Caco-2 (cell line): ENCODE results near the gene PLPPR3. TPM values are rescaled to one million over a fixed set of nuclear protein-coding genes. Genes with fewer than 3 reads are reported as not detected.

Source experiments
- BruUV-seq: library from RNA; stranded (reverse); fragments of 400-500 nt; replicated peaks from 2 replicates; lab custom pipeline; 2021; lab: Mats Ljungman, UMichigan
- CTCF ChIA-PET: fragments of 300-600 bp; sonication (Branson Sonifier 250); formaldehyde crosslinking; loops from one replicate; lab custom pipeline; 2022; ENCODE audit warnings: antibody characterized with exemption; lab: Charles Lee
- POLR2A ChIA-PET: fragments of 300-600 bp; sonication (Branson Sonifier 250); formaldehyde crosslinking; loops from one replicate; lab custom pipeline; 2022; ENCODE audit warnings: antibody characterized with exemption; lab: Charles Lee
- DNase-seq, 2 experiments: peaks; one replicate each; pipeline versions ENCODE4 v3.0.0 to v3.0.0-alpha.2; 2020 to 2022
- H3K27me3 ChIP-seq: replicated peaks from 2 replicates; pipeline ENCODE4 v1.6.0; 2011; ENCODE audit warnings: low read length; ENCODE audit not compliant: control insufficient read depth, insufficient read depth
- H3K36me3 ChIP-seq: 2 replicates; pipeline ENCODE4 v1.5.1; 2011; ENCODE audit warnings: low read length; ENCODE audit not compliant: control insufficient read depth, insufficient read depth
- H3K4me1 ChIP-seq: fragments of 250-450 bp; sonication (Bioruptor Pico); 2 replicates; pipeline ENCODE4 v1.5.1; 2020; ENCODE audit warnings: mild to moderate bottlenecking
- H3K4me3 ChIP-seq: 2 replicates; pipeline ENCODE4 v1.5.1; 2011; ENCODE audit warnings: low read depth, mild to moderate bottlenecking, control low read depth, low read length
- H3K9me3 ChIP-seq: fragments of 250-450 bp; sonication (Bioruptor Pico); 2 replicates; pipeline ENCODE4 v1.5.1; 2020; ENCODE audit warnings: mild to moderate bottlenecking, moderate library complexity
- H3K27ac Mint-ChIP-seq: one replicate; pipeline ENCODE4 v1.8.0; 2022; ENCODE audit warnings: mixed read lengths; ENCODE audit not compliant: unreplicated experiment
- H3K27me3 Mint-ChIP-seq: one replicate; pipeline ENCODE4 v1.8.0; 2022; ENCODE audit warnings: mixed read lengths; ENCODE audit not compliant: insufficient read depth, unreplicated experiment
- H3K36me3 Mint-ChIP-seq: one replicate; pipeline ENCODE4 v1.8.0; 2022; ENCODE audit warnings: mild to moderate bottlenecking, mixed read lengths; ENCODE audit not compliant: insufficient read depth, unreplicated experiment
- H3K4me1 Mint-ChIP-seq: one replicate; pipeline ENCODE4 v1.8.0; 2022; ENCODE audit warnings: low read depth, mixed read lengths; ENCODE audit not compliant: unreplicated experiment
- H3K4me3 Mint-ChIP-seq: one replicate; pipeline ENCODE4 v1.8.0; 2022; ENCODE audit warnings: mild to moderate bottlenecking, moderate library complexity, mixed read lengths; ENCODE audit not compliant: unreplicated experiment
- H3K9me3 Mint-ChIP-seq: one replicate; pipeline ENCODE4 v1.8.0; 2022; ENCODE audit warnings: mixed read lengths; ENCODE audit not compliant: unreplicated experiment
- CTCF ChIP-seq, 2 experiments: fragments of 200-600 bp in 1 of 2; IDR thresholded peaks; 1 replicate in 1 of 2; 2 replicates in 1 of 2; pipeline versions ENCODE4 v1.5.1 to v1.8.0; 2011 to 2022; ENCODE audit warnings: antibody characterized with exemption in 1 of 2, control low read depth in 1 of 2, inconsistent platforms in 1 of 2, low read depth in 1 of 2, low read length in 1 of 2, mild to moderate bottlenecking in 1 of 2, moderate library complexity in 1 of 2; ENCODE audit not compliant: insufficient read depth in 1 of 2, severe bottlenecking in 1 of 2, unreplicated experiment in 1 of 2
- intact Hi-C: fragments of 100-400 bp; cut with micrococcal nuclease; formaldehyde crosslinking; loops from one replicate; pipeline ENCODE4 v1.10.0; 2022; ENCODE audit not compliant: unreplicated experiment
- total RNA-seq: library from RNA; stranded (reverse); gene quantifications from 2 replicates; pipeline ENCODE4 v1.2.3, GENCODE V29; 2022

The PLPPR3 gene
- total RNA-seq, 1 experiment from 2014 or later: 7.1 TPM

- POLR2A ChIA-PET: no interaction called here
Measured at GRCh38 chr19:816500-816857, 5.3 kb downstream of the PLPPR3 start.

GRCh38 chr19:815775-816499, 5.8 kb downstream of the PLPPR3 start:
- ChIA-PET POLR2A (no interaction called here), CTCF (no interaction called here)
- H3K27me3 Mint-ChIP-seq: no peaks in the 10 kb centered on the region
- no peak for TF ChIP-seq CTCF (IDR thresholded peaks at IDR 0.05; ENCODE audit: insufficient read depth in 1 of 2, low read depth in 1 of 2, low read length in 1 of 2, severe bottlenecking in 1 of 2, unreplicated experiment in 1 of 2)
- H3K9me3 Mint-ChIP-seq: peaks cover 12% of the 10 kb centered on the region
- Histone ChIP-seq H3K27me3 (no peaks in the 10 kb centered on the region), H3K4me3 (no peak overlapping the region), H3K4me1 (no peaks in the 10 kb centered on the region), H3K36me3 (no peaks in the 10 kb centered on the region), H3K9me3 (no peaks in the 10 kb centered on the region)
- intact Hi-C loops: no loop called here
- peak overlapping the region; percentile 9 for H3K4me3 Mint-ChIP-seq
- DNase-seq: no peak
- H3K27ac Mint-ChIP-seq: peak overlapping the region; percentile 20
- no TSS peak for BruUV-seq
- H3K4me1 Mint-ChIP-seq: no peaks in the 10 kb centered on the region
- H3K36me3 Mint-ChIP-seq: peaks cover 73% of the 10 kb centered on the region

More at GRCh38 chr19:816500-816857, 5.3 kb downstream of the PLPPR3 start:
- intact Hi-C loops: no loop called here
- Histone ChIP-seq H3K9me3 (no peaks in the 10 kb centered on the region), H3K4me3 (no peak overlapping the region), H3K4me1 (no peaks in the 10 kb centered on the region), H3K27me3 (no peaks in the 10 kb centered on the region), H3K36me3 (no peaks in the 10 kb centered on the region)
- CTCF ChIA-PET: no interaction called here
- Mint-ChIP-seq H3K27me3 (no peaks in the 10 kb centered on the region), H3K27ac (peak overlapping the region; percentile 20), H3K36me3 (peaks cover 68% of the 10 kb centered on the region), H3K9me3 (peaks cover 12% of the 10 kb centered on the region), H3K4me3 (peak overlapping the region; percentile 9), H3K4me1 (no peaks in the 10 kb centered on the region)
- BruUV-seq: no TSS peak
- TF ChIP-seq CTCF (IDR thresholded peaks at IDR 0.05; ENCODE audit: insufficient read depth in 1 of 2, low read depth in 1 of 2, low read length in 1 of 2, severe bottlenecking in 1 of 2, unreplicated experiment in 1 of 2): no peak
- no peak for DNase-seq

- Histone ChIP-seq H3K4me1 (no peaks in the 10 kb centered on the region), H3K9me3 (no peaks in the 10 kb centered on the region), H3K36me3 (no peaks in the 10 kb centered on the region), H3K4me3 (no peak overlapping the region), H3K27me3 (no peaks in the 10 kb centered on the region)
- ChIA-PET POLR2A (no interaction called here), CTCF (no interaction called here)
- Mint-ChIP-seq H3K36me3 (peaks cover 74% of the 10 kb centered on the region), H3K4me3 (peak overlapping the region; percentile 45), H3K9me3 (peaks cover 12% of the 10 kb centered on the region), H3K27ac (peak overlapping the region; percentile 86), H3K27me3 (no peaks in the 10 kb centered on the region), H3K4me1 (no peaks in the 10 kb centered on the region)
- intact Hi-C loops: no loop called here
- no peak for DNase-seq
- TF ChIP-seq CTCF (IDR thresholded peaks at IDR 0.05; ENCODE audit: insufficient read depth in 1 of 2, low read depth in 1 of 2, low read length in 1 of 2, severe bottlenecking in 1 of 2, unreplicated experiment in 1 of 2): no peak
- BruUV-seq: no TSS peak
Measured at GRCh38 chr19:815079-815774, 6.5 kb downstream of the PLPPR3 start.
